ENCODE data around the gene PDCD4. TPM values are rescaled to one million over a fixed set of nuclear protein-coding genes. Genes with fewer than 3 reads are reported as not detected.
A peak's percentile ranks its signal among the peaks of the same experiment; 100 is the strongest.

The PDCD4 gene
- total RNA-seq, 1 donor from 2014 or later = 74.2 TPM

DNA sequence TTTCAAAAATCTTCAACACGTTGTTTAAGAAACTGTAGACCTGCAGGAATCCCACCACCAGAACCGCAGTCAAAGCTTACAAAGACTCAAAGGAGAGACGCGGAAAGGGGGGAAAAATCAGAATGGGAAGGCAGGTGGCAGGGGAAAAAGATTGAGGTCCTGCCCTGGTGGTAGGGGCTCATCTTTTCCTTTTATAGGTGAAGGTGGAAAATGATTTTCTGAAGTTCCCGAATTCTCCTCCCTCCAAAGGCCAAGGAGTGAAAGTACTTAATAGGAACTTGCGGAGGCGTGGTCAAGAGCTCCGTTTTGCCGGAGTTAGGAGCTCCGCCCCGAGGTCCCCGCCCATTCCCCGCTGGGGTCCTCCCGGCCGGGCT lies 46.5 kb downstream of the PDCD4 start:
- Histone ChIP-seq H3K36me3 (no peaks in the 10 kb centered on the region), H3K27me3 (ENCODE audit: low read depth) (no peaks in the 10 kb centered on the region), H3K9me3 (no peaks in the 10 kb centered on the region), H3K4me3 (peak overlapping the region; percentile 71), H3K27ac (peak overlapping the region; percentile 98), H3K4me1 (peaks cover 33% of the 10 kb centered on the region)
- no peak for TF ChIP-seq CTCF (IDR thresholded peaks at IDR 0.05)
- ATAC-seq (no peak), DNase-seq (peak; percentile 98)
- intact Hi-C loops (cut with DNase I) = no loop called here

GRCh38 chr10:110918643-110919348 lies 47.1 kb downstream of the PDCD4 start, which contains the start of gene BBIP1:
BBIP1 (minus strand) TSS chr10:110919180; CDS start chr10:110918157, 1,023 bp downstream.
- no peak for DNase-seq

GRCh38 chr10:110919349-110919931 lies 47.7 kb downstream of the PDCD4 start, which contains the start of gene SHOC2:
SHOC2 (plus strand) TSS chr10:110919604; CDS start chr10:110964359, 44,755 bp downstream.
- H3K27me3 ChIP-seq (ENCODE audit: low read depth) = no peaks in the 10 kb centered on the region
- peak within 1 kb of the TSS; percentile 98 for H3K27ac ChIP-seq
- TF ChIP-seq CTCF (IDR thresholded peaks at IDR 0.05) = no peak
- intact Hi-C loops (cut with DNase I) = no loop called here
- H3K36me3 ChIP-seq = no peaks in the 10 kb centered on the region
- no peaks in the 10 kb centered on the region for H3K9me3 ChIP-seq
- H3K4me3 ChIP-seq = peak within 1 kb of the TSS; percentile 71
- peaks cover 45% of the 10 kb centered on the region for H3K4me1 ChIP-seq
- peak; percentile 63 to 69 for ATAC-seq
- peak; percentile 100 for DNase-seq

More at GRCh38 chr10:110918643-110919348, 47.1 kb downstream of the PDCD4 start, which contains the start of gene BBIP1:
- peak; percentile 30 for TF ChIP-seq CTCF (IDR thresholded peaks at IDR 0.05)
- Histone ChIP-seq H3K27ac (peak within 1 kb of the TSS; percentile 98), H3K36me3 (no peaks in the 10 kb centered on the region), H3K4me3 (peak within 1 kb of the TSS; percentile 71), H3K4me1 (peaks cover 39% of the 10 kb centered on the region), H3K9me3 (no peaks in the 10 kb centered on the region), H3K27me3 (ENCODE audit: low read depth) (no peaks in the 10 kb centered on the region)
- intact Hi-C loops (cut with DNase I) = no loop called here
- peak; percentile 96 to 98 for ATAC-seq

- Histone ChIP-seq H3K9me3 (no peaks in the 10 kb centered on the region), H3K4me1 (peaks cover 47% of the 10 kb centered on the region), H3K27me3 (ENCODE audit: low read depth) (no peaks in the 10 kb centered on the region), H3K27ac (peak overlapping the region; percentile 90), H3K4me3 (peak overlapping the region; percentile 71), H3K36me3 (no peaks in the 10 kb centered on the region)
- TF ChIP-seq CTCF (IDR thresholded peaks at IDR 0.05) = no peak
- intact Hi-C loops (cut with DNase I) = no loop called here
- ATAC-seq (no peak), DNase-seq (peak; percentile 62)
These were observed 48.5 kb downstream of the PDCD4 start for GRCh38 chr10:110919971-110920881.

GRCh38 chr10:110923856-110924493 lies 52.2 kb downstream of the PDCD4 start:
- Histone ChIP-seq H3K27me3 (ENCODE audit: low read depth) (no peaks in the 10 kb centered on the region), H3K4me3 (no peak overlapping the region), H3K4me1 (peaks cover 46% of the 10 kb centered on the region), H3K36me3 (no peaks in the 10 kb centered on the region), H3K27ac (no peak overlapping the region), H3K9me3 (no peaks in the 10 kb centered on the region)
- ATAC-seq = no peak
- TF ChIP-seq CTCF (IDR thresholded peaks at IDR 0.05) = no peak
- intact Hi-C loops (cut with DNase I) = no loop called here
- no peak for DNase-seq

Measured in lower lobe of right lung (tissue), 2 donors.